A673 (cell line): ENCODE results near the gene CCL15.

Experiments used
- CTCF ChIP-seq: fragments of 300-800, 200-600 bp; sonication (generic); conservative IDR thresholded peaks from 2 replicates; pipeline ENCODE4 v1.5.1; 2017; ENCODE audit warnings: low read depth, mild to moderate bottlenecking, antibody characterized with exemption, low read length, moderate library complexity, mixed read lengths
- EZH2 ChIP-seq: fragments of 200-600 bp; sonication (generic); IDR thresholded peaks from 2 replicates; pipeline ENCODE4 v1.6.1; 2017; ENCODE audit warnings: borderline replicate concordance, low read depth, mild to moderate bottlenecking, mixed read lengths, antibody characterized with exemption, low read length; ENCODE audit not compliant: poor library complexity, severe bottlenecking

GRCh38 chr17:35973333-35974260 is 27.8 kb downstream of the CCL15 start:
- no peak for TF ChIP-seq CTCF
- no peak for TF ChIP-seq EZH2
